Mesenchymal stem cell (in vitro differentiated cells and primary cell): ENCODE data around the gene EPB41L2.

ENCODE experiments used
- DNase-seq: peaks from one replicate; pipeline ENCODE4 v3.0.0-alpha.2; 2013
- H2AFZ ChIP-seq: one replicate; pipeline ENCODE4 v1.6.1; 2013; ENCODE audit warnings: low read depth, mild to moderate bottlenecking, control low read depth, inconsistent platforms, low read length, moderate library complexity
- H2AK5ac ChIP-seq: 2 replicates; pipeline ENCODE4 v1.6.1; 2013; ENCODE audit warnings: low read length, moderate library complexity, mild to moderate bottlenecking, inconsistent platforms; ENCODE audit not compliant: severe bottlenecking
- H2BK120ac ChIP-seq: one replicate; pipeline ENCODE4 v1.6.1; 2013; ENCODE audit warnings: low read depth, mild to moderate bottlenecking, inconsistent platforms, low read length, moderate library complexity
- H2BK12ac ChIP-seq, 2 experiments: one replicate each; pipeline ENCODE4 v1.6.1; 2013; ENCODE audit warnings: inconsistent platforms in 2 of 2, low read length in 2 of 2, mild to moderate bottlenecking in 2 of 2, moderate library complexity in 2 of 2, control low read depth in 1 of 2
- H2BK15ac ChIP-seq: one replicate; pipeline ENCODE4 v1.6.1; 2013; ENCODE audit warnings: mild to moderate bottlenecking, low read depth, inconsistent platforms; ENCODE audit not compliant: poor library complexity, severe bottlenecking
- H2BK5ac ChIP-seq: 2 replicates; pipeline ENCODE4 v1.6.1; 2013; ENCODE audit warnings: low read depth, mild to moderate bottlenecking, low read length, control low read depth, inconsistent platforms; ENCODE audit not compliant: poor library complexity, severe bottlenecking
- H3K14ac ChIP-seq, 2 experiments: one replicate each; pipeline ENCODE4 v1.6.1; 2013; ENCODE audit warnings: inconsistent platforms in 2 of 2, low read length in 2 of 2, control low read depth in 1 of 2, mild to moderate bottlenecking in 1 of 2, moderate library complexity in 1 of 2
- H3K18ac ChIP-seq, 2 experiments: one replicate each; pipeline ENCODE4 v1.6.1; 2013; ENCODE audit warnings: inconsistent platforms in 2 of 2, low read length in 2 of 2, control low read depth in 1 of 2, low read depth in 1 of 2, mild to moderate bottlenecking in 1 of 2
- H3K23ac ChIP-seq, 2 experiments: one replicate each; pipeline ENCODE4 v1.6.1; 2013; ENCODE audit warnings: inconsistent platforms in 2 of 2, low read length in 2 of 2, mild to moderate bottlenecking in 2 of 2, moderate library complexity in 2 of 2, control low read depth in 1 of 2
- H3K27ac ChIP-seq: 2 replicates; pipeline ENCODE4 v1.5.1; 2013; ENCODE audit warnings: mild to moderate bottlenecking, moderate library complexity, low read length, control low read depth, inconsistent platforms; ENCODE audit not compliant: poor library complexity, severe bottlenecking
- H3K27me3 ChIP-seq, 2 experiments: 2 replicates each; pipeline versions ENCODE4 v1.6.1 to v1.7.0; 2013; ENCODE audit warnings: low read length in 2 of 2, mild to moderate bottlenecking in 2 of 2, moderate library complexity in 2 of 2, control low read depth in 1 of 2, inconsistent platforms in 1 of 2; ENCODE audit not compliant: control insufficient read depth in 1 of 2, insufficient read depth in 1 of 2
- H3K36me3 ChIP-seq, 2 experiments: 2 replicates each; pipeline versions ENCODE4 v1.6.1 to v1.7.0; 2013; ENCODE audit warnings: low read length in 2 of 2, control low read depth in 1 of 2, inconsistent platforms in 1 of 2, low read depth in 1 of 2, mild to moderate bottlenecking in 1 of 2; ENCODE audit not compliant: insufficient read depth in 2 of 2, control insufficient read depth in 1 of 2
- H3K4ac ChIP-seq, 2 experiments: one replicate each; pipeline ENCODE4 v1.6.1; 2013; ENCODE audit warnings: inconsistent platforms in 2 of 2, low read length in 2 of 2, mild to moderate bottlenecking in 2 of 2, moderate library complexity in 2 of 2, control low read depth in 1 of 2, low read depth in 1 of 2
- H3K4me1 ChIP-seq: 2 replicates; pipeline ENCODE4 v1.6.1; 2013; ENCODE audit warnings: low read depth, low read length, control low read depth; ENCODE audit not compliant: control insufficient read depth, insufficient read depth
- H3K4me2 ChIP-seq: 2 replicates; pipeline ENCODE4 v1.6.1; 2013; ENCODE audit warnings: low read length, mild to moderate bottlenecking, inconsistent platforms; ENCODE audit not compliant: poor library complexity, severe bottlenecking
- H3K4me3 ChIP-seq, 2 experiments: 2 replicates each; pipeline versions ENCODE4 v1.5.1 to v1.7.0; 2013; ENCODE audit warnings: low read length in 2 of 2, mild to moderate bottlenecking in 2 of 2, control low read depth in 1 of 2, low read depth in 1 of 2; ENCODE audit not compliant: insufficient read depth in 1 of 2
- H3K79me1 ChIP-seq: replicated peaks from 2 replicates; pipeline ENCODE4 v1.6.1; 2013; ENCODE audit warnings: mild to moderate bottlenecking, control low read depth, low read length, inconsistent platforms; ENCODE audit not compliant: poor library complexity, severe bottlenecking
- H3K9ac ChIP-seq: 2 replicates; pipeline ENCODE4 v1.7.0; 2013; ENCODE audit warnings: mild to moderate bottlenecking, low read length, moderate library complexity
- H3K9me3 ChIP-seq: 2 replicates; pipeline ENCODE4 v1.7.0; 2013; ENCODE audit warnings: mild to moderate bottlenecking, low read length; ENCODE audit not compliant: control insufficient read depth
- H4K8ac ChIP-seq: one replicate; pipeline ENCODE4 v1.6.1; 2013; ENCODE audit warnings: inconsistent platforms, mild to moderate bottlenecking, low read length, moderate library complexity
- H4K91ac ChIP-seq: one replicate; pipeline ENCODE4 v1.6.1; 2013; ENCODE audit warnings: mild to moderate bottlenecking, low read length, inconsistent platforms
- WGBS: methylation state at CpG from one replicate; pipeline ENCODE4 v1.1.7; 2013; ENCODE audit warnings: mixed read lengths; 5-methylcytosine and 5-hydroxymethylcytosine counted together

Gene EPB41L2

DNA sequence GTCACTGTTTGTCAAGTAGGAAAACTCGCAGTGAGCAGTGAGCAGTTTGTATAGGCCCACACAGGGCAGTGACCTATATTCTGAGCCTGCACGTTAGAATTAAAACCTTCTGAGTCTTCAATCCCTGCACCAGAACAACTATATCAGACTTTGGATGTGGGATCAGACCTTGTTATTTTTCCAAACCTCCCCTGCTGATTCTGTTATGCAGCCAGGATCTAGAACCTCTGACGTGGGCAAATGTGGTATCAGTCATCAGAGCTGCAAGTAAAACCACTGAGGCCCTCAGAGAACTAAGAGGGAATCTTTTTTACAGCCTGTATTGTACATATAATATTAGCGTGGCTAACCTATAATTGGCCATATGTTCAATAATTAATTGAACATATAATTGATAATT, 40.3 kb upstream of the EPB41L2 start:
- H4K91ac ChIP-seq, result no peak overlapping the region
- WGBS, result 77% methylated on average over 3 of the region's 4 CpGs

GRCh38 chr6:131101911-131102680, 39.1 kb upstream of the EPB41L2 start:
- H3K9me3 ChIP-seq, result no peaks in the 10 kb centered on the region
- no peak overlapping the region for H2AFZ ChIP-seq
- no peak overlapping the region for H3K4me3 ChIP-seq
- H3K27ac ChIP-seq, result peak overlapping the region; percentile 82
- no peak overlapping the region for H2BK5ac ChIP-seq
- no peak overlapping the region for H3K9ac ChIP-seq
- no peak overlapping the region for H3K23ac ChIP-seq
- H3K79me1 ChIP-seq, result no peaks in the 10 kb centered on the region
- no peak overlapping the region for H4K91ac ChIP-seq
- H3K27me3 ChIP-seq, result no peaks in the 10 kb centered on the region
- no peak overlapping the region for H3K18ac ChIP-seq
- no peak overlapping the region for H2AK5ac ChIP-seq
- no peak overlapping the region for H2BK120ac ChIP-seq
- no peak overlapping the region for H2BK15ac ChIP-seq
- H3K14ac ChIP-seq, result no peak overlapping the region
- WGBS, result 48% methylated on average over 2 of the region's 5 CpGs
- H3K36me3 ChIP-seq, result no peaks in the 10 kb centered on the region
- no peak overlapping the region for H4K8ac ChIP-seq
- DNase-seq, result no peak
- no peaks in the 10 kb centered on the region for H3K4me1 ChIP-seq
- H3K4ac ChIP-seq, result no peak overlapping the region
- no peak overlapping the region for H2BK12ac ChIP-seq
- H3K4me2 ChIP-seq, result no peak overlapping the region

More for the DNA sequence above, 40.3 kb upstream of the EPB41L2 start:
- H3K4ac ChIP-seq, result no peak overlapping the region
- no peak overlapping the region for H3K9ac ChIP-seq
- no peak overlapping the region for H3K18ac ChIP-seq
- H3K14ac ChIP-seq, result no peak overlapping the region
- H3K4me2 ChIP-seq, result no peak overlapping the region
- H3K4me3 ChIP-seq, result no peak overlapping the region
- H2AK5ac ChIP-seq, result no peak overlapping the region
- no peak overlapping the region for H2BK120ac ChIP-seq
- H2BK12ac ChIP-seq, result no peak overlapping the region
- H2BK5ac ChIP-seq, result no peak overlapping the region
- no peak overlapping the region for H2BK15ac ChIP-seq
- H3K79me1 ChIP-seq, result no peaks in the 10 kb centered on the region
- no peak overlapping the region for H2AFZ ChIP-seq
- no peak overlapping the region for H4K8ac ChIP-seq
- no peaks in the 10 kb centered on the region for H3K9me3 ChIP-seq
- H3K23ac ChIP-seq, result no peak overlapping the region
- no peak for DNase-seq
- H3K36me3 ChIP-seq, result no peaks in the 10 kb centered on the region
- H3K27ac ChIP-seq, result peak overlapping the region; percentile 82
- no peaks in the 10 kb centered on the region for H3K27me3 ChIP-seq
- H3K4me1 ChIP-seq, result no peaks in the 10 kb centered on the region

GRCh38 chr6:131096786-131097185, 33.7 kb upstream of the EPB41L2 start:
- Histone ChIP-seq H2BK15ac (no peak overlapping the region), H2BK12ac (no peak overlapping the region), H2AK5ac (no peak overlapping the region), H2BK120ac (no peak overlapping the region), H3K27me3 (no peaks in the 10 kb centered on the region), H3K4me1 (no peaks in the 10 kb centered on the region), H3K36me3 (no peaks in the 10 kb centered on the region), H3K14ac (no peak overlapping the region), H2AFZ (no peak overlapping the region), H3K9ac (no peak overlapping the region), H3K9me3 (peaks cover 17% of the 10 kb centered on the region), H3K79me1 (no peaks in the 10 kb centered on the region), H3K4ac (no peak overlapping the region), H4K91ac (no peak overlapping the region), H3K23ac (no peak overlapping the region), H3K18ac (no peak overlapping the region), H3K4me3 (no peak overlapping the region), H2BK5ac (no peak overlapping the region), H3K4me2 (no peak overlapping the region), H4K8ac (no peak overlapping the region), H3K27ac (no peak overlapping the region)
- DNase-seq, result peak; percentile 9
- 75% methylated on average over 1 of the region's 3 CpGs for WGBS

GRCh38 chr6:131093334-131093733, 30.3 kb upstream of the EPB41L2 start:
- DNase-seq, result no peak
- Histone ChIP-seq H3K23ac (no peak overlapping the region), H2AFZ (no peak overlapping the region), H3K36me3 (no peaks in the 10 kb centered on the region), H3K27ac (no peak overlapping the region), H2BK5ac (no peak overlapping the region), H2BK12ac (no peak overlapping the region), H3K27me3 (no peaks in the 10 kb centered on the region), H2BK15ac (no peak overlapping the region), H3K4ac (no peak overlapping the region), H4K8ac (no peak overlapping the region), H3K14ac (no peak overlapping the region), H3K9me3 (peaks cover 17% of the 10 kb centered on the region), H3K79me1 (no peaks in the 10 kb centered on the region), H3K4me2 (no peak overlapping the region), H2BK120ac (no peak overlapping the region), H4K91ac (no peak overlapping the region), H2AK5ac (no peak overlapping the region), H3K4me1 (no peaks in the 10 kb centered on the region), H3K18ac (no peak overlapping the region), H3K9ac (no peak overlapping the region), H3K4me3 (no peak overlapping the region)
- 93% methylated on average over 1 of the region's 1 CpG for WGBS
